HG02970 (cell line): ENCODE results near the gene PLPPR2.
A peak's percentile ranks its signal among the peaks of the same experiment; 100 is the strongest.
"Not testable (repeated sequence)": the region's sequence is repeated elsewhere in the genome, so short reads cannot be mapped to it uniquely, and the experiment has no call there.

Experiments used
- ATAC-seq: cut with Tn5 transposase; IDR thresholded peaks from one replicate; pipeline ENCODE4 v1.9.1; 2021; ENCODE audit warnings: mild to moderate bottlenecking, moderate library complexity, moderate number of reproducible peaks; ENCODE audit not compliant: unreplicated experiment, low FRiP score

Gene PLPPR2

DNA sequence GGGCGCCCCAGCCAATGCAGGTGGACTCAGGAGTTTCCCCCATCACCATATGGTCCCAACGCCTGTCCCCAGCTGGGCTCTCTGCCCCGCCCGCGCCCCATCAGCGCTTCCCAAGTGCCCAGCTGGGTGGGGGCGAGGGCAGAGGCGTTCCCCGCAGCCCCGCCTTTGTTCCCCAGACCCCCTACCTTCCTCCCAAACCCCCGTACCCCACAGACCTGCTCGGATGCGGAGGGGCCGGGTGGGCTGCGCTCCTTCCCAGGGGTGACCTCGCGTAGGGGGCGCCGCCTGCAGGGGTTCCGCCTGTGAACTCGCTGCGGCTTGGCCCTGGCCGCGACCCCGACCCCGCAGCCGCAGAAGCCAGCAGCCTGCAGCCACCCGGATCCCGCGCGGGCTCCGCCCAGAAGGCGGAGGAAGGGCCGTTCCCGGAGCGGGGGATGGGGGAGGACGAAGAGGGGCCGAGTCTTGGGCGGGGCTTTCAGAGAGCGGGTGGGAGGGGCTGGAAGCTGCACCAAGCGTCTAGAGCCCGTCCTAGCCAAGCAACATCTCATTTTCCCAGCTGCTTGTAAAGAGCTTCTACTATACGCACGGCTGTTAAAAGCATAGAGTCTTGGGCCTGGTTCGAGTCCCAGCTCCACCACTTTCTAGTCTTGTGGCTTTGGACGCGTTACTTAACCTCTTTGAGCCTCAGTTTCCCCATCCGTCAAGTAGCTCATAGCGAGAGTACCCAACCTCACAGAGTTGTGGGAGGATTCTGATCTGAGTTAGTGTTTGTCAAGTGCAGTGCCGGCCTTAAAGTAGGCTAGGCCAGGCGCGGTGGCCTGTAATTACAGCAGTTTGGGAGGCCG lies 15.8 kb upstream of the PLPPR2 start, which contains the start of gene RAB3D:
Gene RAB3D (minus strand): TSS at position 404 of the 845 bp plus-strand sequence. CDS start 2,258 bp downstream, outside the sequence.
- ATAC-seq: no peak

- not testable (repeated sequence) for ATAC-seq
Measured at GRCh38 chr19:11340099-11340467, 15.1 kb upstream of the PLPPR2 start.

GRCh38 chr19:11342429-11342828 lies 12.8 kb upstream of the PLPPR2 start:
- ATAC-seq: no peak

DNA sequence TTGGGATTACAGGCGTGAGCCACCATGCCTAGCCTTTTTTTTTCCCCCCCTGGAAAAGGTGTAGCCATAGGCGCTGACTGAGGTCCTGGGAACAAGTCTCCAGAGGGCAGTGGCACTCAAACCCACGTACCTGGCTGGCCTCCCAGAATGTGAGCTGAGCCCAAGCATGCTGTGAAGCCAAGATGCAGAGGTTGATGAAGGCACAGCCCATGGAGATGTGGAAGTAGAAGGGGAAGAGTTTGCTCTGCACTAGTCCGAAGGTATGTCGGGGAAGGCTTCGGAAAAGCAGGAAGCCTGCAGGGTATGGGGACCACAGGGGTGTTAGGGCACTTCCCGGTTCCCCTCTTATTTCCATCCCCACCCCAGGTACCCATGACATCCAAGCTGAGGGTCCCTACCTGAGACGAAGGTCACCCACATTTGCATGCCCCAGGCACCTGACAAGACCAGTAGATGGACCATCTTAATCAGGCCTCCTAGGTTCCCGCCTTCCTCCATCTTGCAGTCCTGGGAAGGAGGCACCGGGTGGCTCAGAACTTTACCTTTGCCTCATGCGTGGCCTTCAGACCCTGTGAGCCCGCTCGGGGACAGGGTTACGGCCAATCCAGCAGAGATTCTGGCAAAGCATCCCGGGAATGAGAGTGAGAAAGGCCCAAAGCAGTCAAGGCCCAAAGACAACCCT lies 10.0 kb upstream of the PLPPR2 start:
- ATAC-seq: no peak

GRCh38 chr19:11346104-11346940 lies 8.9 kb upstream of the PLPPR2 start, which contains the start of the genes CCDC159 and TMEM205:
CCDC159 (plus strand) TSS chr19:11346519; CDS start chr19:11346607, 88 bp downstream.
TMEM205 (minus strand) TSS chr19:11346268; CDS start chr19:11345619, 649 bp downstream.
- ATAC-seq: peak; percentile 93

GRCh38 chr19:11347546-11348039 lies 7.6 kb upstream of the PLPPR2 start:
- no peak for ATAC-seq

- ATAC-seq: no peak
Measured at GRCh38 chr19:11349171-11349570, 6.1 kb upstream of the PLPPR2 start.

- ATAC-seq: not testable (repeated sequence)
Measured at GRCh38 chr19:11354102-11354501, 1.1 kb upstream of the PLPPR2 start.

DNA sequence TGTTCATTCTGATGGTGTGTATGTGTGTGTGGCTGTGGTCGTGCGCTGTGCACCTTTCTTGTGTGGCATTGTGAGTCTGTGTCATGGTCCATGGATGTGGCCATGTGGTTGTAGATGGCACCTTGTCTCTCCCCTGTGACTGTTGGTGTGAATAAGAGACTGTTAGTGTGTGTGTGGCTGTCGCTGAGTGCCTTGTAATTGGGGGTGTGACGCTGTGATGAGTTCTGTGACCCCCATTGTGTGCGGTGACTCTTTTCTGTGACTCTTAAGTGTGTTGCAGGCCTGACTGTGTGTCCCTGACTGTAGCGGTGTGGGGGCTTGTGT lies 804 bp downstream of the PLPPR2 start:
- no peak for ATAC-seq

- ATAC-seq: no peak
Measured at GRCh38 chr19:11356676-11357550, 1.7 kb downstream of the PLPPR2 start.

DNA sequence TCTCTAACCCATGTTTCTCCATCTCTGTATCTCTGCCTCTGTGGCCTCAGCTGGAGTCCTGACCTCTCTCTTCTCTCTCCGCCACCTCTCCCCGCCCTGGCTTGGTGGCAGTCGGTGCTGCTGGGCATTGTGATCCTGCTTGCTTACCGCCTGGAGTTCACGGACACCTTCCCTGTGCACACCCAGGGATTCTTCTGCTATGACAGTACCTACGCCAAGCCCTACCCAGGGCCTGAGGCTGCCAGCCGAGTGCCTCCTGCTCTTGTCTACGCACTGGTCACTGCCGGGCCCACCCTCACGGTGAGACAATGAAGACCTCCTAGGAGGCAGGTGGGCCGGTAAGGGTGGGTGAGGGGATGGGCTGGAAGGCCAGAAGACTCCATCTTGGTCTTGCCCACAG lies 4.2 kb downstream of the PLPPR2 start:
- ATAC-seq: no peak

GRCh38 chr19:11361037-11361770 lies 6.0 kb downstream of the PLPPR2 start:
- no peak for ATAC-seq

- ATAC-seq: no peak
Measured at GRCh38 chr19:11361771-11362731, 6.8 kb downstream of the PLPPR2 start.

- no peak for ATAC-seq
Measured at GRCh38 chr19:11363881-11364280, 8.6 kb downstream of the PLPPR2 start.

DNA sequence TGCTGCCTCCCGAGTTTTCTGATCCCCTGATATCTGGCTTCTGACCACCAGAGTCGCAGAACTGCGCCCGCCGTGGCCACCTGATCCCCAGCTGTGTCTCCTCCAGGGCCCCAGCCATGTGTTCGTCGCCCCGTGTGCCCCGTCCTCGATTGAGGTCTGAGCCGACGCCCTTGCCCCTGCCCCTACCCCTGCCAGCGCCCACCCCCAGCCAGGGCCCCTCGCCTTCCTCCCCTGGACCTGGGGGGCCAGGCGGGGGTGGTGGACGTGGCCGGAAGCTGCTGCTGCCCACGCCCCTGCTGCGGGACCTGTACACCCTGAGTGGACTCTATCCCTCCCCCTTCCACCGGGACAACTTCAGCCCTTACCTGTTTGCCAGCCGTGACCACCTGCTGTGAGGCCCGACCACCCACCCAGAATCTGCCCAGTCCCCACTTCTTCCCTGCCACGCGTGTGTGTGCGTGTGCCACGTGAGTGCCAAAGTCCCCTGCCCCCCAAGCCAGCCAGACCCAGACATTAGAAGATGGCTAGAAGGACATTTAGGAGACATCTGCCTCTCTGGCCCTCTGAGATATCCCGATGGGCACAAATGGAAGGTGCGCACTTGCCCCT lies 9.2 kb downstream of the PLPPR2 start:
- ATAC-seq: no peak

GRCh38 chr19:11364935-11365334 lies 9.7 kb downstream of the PLPPR2 start:
- ATAC-seq: no peak

DNA sequence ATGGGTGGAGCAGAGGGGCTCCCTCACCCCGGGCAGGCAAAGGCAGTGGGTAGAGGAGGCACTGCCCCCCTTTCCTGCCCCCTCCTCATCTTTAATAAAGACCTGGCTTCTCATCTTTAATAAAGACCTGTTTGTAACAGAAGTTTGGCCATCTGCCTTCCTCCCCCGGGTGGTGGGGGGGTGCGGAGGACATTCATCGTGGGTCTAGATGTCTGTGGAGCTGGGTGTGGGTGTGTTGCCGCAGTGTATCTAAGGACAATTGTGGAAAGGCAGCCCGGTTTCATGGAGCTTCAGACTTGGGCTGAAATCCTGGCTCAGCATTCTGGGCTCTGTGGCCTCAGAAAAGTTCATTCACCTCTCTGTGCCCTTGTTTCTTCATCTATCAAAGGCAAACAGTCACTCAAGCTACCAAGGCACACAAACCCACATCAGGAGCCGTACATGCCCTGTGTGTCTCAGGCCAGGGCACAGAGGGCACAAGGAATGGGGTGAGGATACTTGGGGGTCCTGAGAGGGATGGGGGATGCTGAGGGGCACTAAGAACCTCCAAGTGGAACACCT lies 10.4 kb downstream of the PLPPR2 start:
- ATAC-seq: no peak
